ENCODE data around the gene KRTAP10-3. TPM values are rescaled to one million over a fixed set of nuclear protein-coding genes. Genes with fewer than 3 reads are reported as not detected.

Gene KRTAP10-3
- total RNA-seq, 1 experiment from 2014 or later: not detected

DNA sequence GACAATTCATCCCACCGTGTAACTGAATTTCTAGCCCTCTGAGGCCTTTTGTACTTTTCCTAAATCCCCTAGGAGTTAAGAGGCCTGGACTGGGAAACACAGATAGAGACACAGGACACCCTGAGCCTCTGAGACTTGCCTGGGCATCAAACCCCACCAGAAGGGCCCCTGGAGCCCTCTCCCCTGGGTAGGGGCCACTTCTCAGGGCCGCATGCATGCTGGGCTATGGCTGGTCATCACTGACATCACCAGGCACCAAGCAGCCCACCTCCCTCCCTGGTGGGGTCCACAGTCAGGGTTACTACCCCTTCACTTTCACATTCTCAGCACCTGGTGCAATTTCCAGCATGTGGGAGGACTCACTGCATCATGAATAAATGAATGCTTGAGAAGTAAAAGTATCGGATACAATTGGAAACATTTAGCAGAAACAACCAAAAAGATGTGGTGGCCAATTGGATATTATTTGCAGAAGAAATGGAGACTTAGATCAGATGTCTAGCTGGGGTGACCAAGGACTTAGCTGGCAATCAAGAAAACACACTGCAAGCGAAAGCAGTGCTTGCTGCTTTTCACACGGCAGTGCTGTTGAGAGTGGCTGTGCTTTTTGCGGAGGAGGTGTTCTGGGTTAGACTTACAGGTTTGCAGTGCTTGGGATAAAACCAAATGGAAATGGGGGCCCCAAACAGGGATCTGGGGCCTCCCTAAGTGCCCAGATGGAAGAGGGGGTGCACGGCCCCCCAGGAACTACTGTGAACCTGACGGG is 40.9 kb upstream of the KRTAP10-3 start:
- no peaks in the 10 kb centered on the region for H3K36me3 ChIP-seq (ENCODE audit: low read depth, low read length)
- no peaks in the 10 kb centered on the region for H3K9me3 ChIP-seq (ENCODE audit: low read length)
- intact Hi-C loops (cut with micrococcal nuclease): no loop called here
- no peak for TF ChIP-seq EZH2phosphoT487 (IDR thresholded peaks at IDR 0.05; ENCODE audit: borderline replicate concordance, low read length)
- TF ChIP-seq, protein P1, sequence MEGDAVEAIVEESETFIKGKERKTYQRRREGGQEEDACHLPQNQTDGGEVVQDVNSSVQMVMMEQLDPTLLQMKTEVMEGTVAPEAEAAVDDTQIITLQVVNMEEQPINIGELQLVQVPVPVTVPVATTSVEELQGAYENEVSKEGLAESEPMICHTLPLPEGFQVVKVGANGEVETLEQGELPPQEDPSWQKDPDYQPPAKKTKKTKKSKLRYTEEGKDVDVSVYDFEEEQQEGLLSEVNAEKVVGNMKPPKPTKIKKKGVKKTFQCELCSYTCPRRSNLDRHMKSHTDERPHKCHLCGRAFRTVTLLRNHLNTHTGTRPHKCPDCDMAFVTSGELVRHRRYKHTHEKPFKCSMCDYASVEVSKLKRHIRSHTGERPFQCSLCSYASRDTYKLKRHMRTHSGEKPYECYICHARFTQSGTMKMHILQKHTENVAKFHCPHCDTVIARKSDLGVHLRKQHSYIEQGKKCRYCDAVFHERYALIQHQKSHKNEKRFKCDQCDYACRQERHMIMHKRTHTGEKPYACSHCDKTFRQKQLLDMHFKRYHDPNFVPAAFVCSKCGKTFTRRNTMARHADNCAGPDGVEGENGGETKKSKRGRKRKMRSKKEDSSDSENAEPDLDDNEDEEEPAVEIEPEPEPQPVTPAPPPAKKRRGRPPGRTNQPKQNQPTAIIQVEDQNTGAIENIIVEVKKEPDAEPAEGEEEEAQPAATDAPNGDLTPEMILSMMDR (conservative IDR thresholded peaks at IDR 0.05; ENCODE audit: low read depth, low read length): no peak
- no peak for TF ChIP-seq EZH2 (IDR thresholded peaks at IDR 0.05; ENCODE audit: low read length, unreplicated experiment)
- no peaks in the 10 kb centered on the region for H3K9me2 ChIP-seq (replicated peaks; ENCODE audit: low read length)
- BruUV-seq (replicated peaks): no TSS peak
- peaks cover 12% of the 10 kb centered on the region for H3K4me1 ChIP-seq (ENCODE audit: insufficient read depth, low read length)
- no peaks in the 10 kb centered on the region for H3K27me3 ChIP-seq (ENCODE audit: low read length)
- H3K9ac ChIP-seq (ENCODE audit: low read length): no peak overlapping the region
- no peak overlapping the region for H2AFZ ChIP-seq (ENCODE audit: low read length)
- H4K20me1 ChIP-seq (ENCODE audit: low read length): no peaks in the 10 kb centered on the region
- H3K4me2 ChIP-seq (ENCODE audit: low read length): no peak overlapping the region
- H3K4me3 ChIP-seq (ENCODE audit: low read length): no peak overlapping the region
- ATAC-seq (no peak), DNase-seq (no peak)
- ChIA-PET POLR2A (ENCODE audit: unreplicated experiment) (no interaction called here), CTCF (no interaction called here)
- no peaks in the 10 kb centered on the region for H3F3A ChIP-seq (ENCODE audit: low read length, unreplicated experiment)
- H3K27ac ChIP-seq (ENCODE audit: low read length): no peak overlapping the region
- H3K79me2 ChIP-seq (ENCODE audit: low read length): no peaks in the 10 kb centered on the region

DNA sequence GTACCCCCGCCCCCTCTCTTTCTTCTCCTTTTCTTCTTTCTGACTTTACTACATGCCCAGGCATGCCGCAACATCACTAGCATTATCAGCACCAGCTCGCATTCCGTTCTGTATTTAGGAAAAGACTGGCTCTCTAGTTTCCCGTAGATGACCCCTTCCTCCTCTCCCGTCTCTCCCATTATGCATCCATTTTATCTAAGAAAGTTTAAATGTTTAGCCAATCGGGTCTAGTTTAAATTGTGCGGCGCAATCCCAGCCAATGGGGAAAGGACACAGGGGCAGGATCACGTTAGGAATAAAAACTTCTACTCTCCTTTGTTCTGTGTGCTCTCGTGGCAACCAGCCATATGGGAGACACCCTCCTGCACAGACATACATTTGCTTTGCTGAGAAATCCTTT is 39.5 kb upstream of the KRTAP10-3 start:
- H3K79me2 ChIP-seq (ENCODE audit: low read length): no peaks in the 10 kb centered on the region
- BruUV-seq (replicated peaks): no TSS peak
- TF ChIP-seq EZH2phosphoT487 (IDR thresholded peaks at IDR 0.05; ENCODE audit: borderline replicate concordance, low read length) (no peak), EZH2 (IDR thresholded peaks at IDR 0.05; ENCODE audit: low read length, unreplicated experiment) (no peak)
- TF ChIP-seq, protein P1 (conservative IDR thresholded peaks at IDR 0.05; ENCODE audit: low read depth, low read length): no peak
- H4K20me1 ChIP-seq (ENCODE audit: low read length): no peaks in the 10 kb centered on the region
- peaks cover 12% of the 10 kb centered on the region for H3K4me1 ChIP-seq (ENCODE audit: insufficient read depth, low read length)
- no peaks in the 10 kb centered on the region for H3K36me3 ChIP-seq (ENCODE audit: low read depth, low read length)
- intact Hi-C loops (cut with micrococcal nuclease): no loop called here
- H2AFZ ChIP-seq (ENCODE audit: low read length): no peak overlapping the region
- no peaks in the 10 kb centered on the region for H3K27me3 ChIP-seq (ENCODE audit: low read length)
- H3K9me2 ChIP-seq (replicated peaks; ENCODE audit: low read length): no peaks in the 10 kb centered on the region
- DNase-seq: no peak
- no peak overlapping the region for H3K4me2 ChIP-seq (ENCODE audit: low read length)
- no peak for ATAC-seq
- no peaks in the 10 kb centered on the region for H3K9me3 ChIP-seq (ENCODE audit: low read length)
- ChIA-PET POLR2A (ENCODE audit: unreplicated experiment) (no interaction called here), CTCF (no interaction called here)
- H3K27ac ChIP-seq (ENCODE audit: low read length): no peak overlapping the region
- H3K9ac ChIP-seq (ENCODE audit: low read length): no peak overlapping the region
- H3F3A ChIP-seq (ENCODE audit: low read length, unreplicated experiment): no peaks in the 10 kb centered on the region
- no peak overlapping the region for H3K4me3 ChIP-seq (ENCODE audit: low read length)

DNA sequence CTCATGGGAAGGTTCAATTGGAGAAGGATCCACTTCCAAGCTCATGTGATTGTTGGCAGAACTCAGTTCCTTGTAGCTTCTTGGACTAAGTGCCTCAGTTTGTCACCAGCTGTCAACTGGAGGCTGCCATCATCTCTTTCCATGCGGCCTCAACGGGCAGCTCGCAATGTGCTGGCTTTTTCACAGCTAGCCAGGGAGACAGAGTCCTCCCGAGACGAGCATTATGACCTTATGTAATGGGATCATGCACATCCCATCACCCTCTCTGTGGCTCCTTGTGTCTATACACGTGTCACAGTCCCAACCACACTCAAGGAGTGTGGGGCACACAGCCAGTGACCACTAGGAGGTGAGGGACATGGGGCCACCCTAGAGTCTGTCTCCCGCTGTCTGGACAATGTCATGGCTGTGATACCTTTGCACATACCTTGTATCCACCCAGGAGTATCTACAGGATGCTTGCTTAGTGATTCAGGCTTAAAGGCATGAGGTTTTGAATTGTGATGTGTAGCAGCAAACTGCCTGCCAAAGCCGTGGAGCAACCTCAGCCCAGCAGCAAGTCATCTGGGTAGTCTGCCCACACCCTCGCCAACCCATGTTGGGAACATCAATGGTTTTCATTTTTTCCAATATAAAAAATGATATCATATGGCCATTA is 37.6 kb upstream of the KRTAP10-3 start:
- Histone ChIP-seq H3K4me1 (ENCODE audit: insufficient read depth, low read length) (peaks cover 12% of the 10 kb centered on the region), H3K36me3 (ENCODE audit: low read depth, low read length) (no peaks in the 10 kb centered on the region), H3K4me2 (ENCODE audit: low read length) (peak overlapping the region; percentile 41), H3K9ac (ENCODE audit: low read length) (no peak overlapping the region), H3K9me3 (ENCODE audit: low read length) (no peaks in the 10 kb centered on the region), H3K27ac (ENCODE audit: low read length) (no peak overlapping the region), H3F3A (ENCODE audit: low read length, unreplicated experiment) (no peaks in the 10 kb centered on the region), H4K20me1 (ENCODE audit: low read length) (no peaks in the 10 kb centered on the region), H2AFZ (ENCODE audit: low read length) (no peak overlapping the region), H3K9me2 (replicated peaks; ENCODE audit: low read length) (no peaks in the 10 kb centered on the region), H3K79me2 (ENCODE audit: low read length) (no peaks in the 10 kb centered on the region), H3K4me3 (ENCODE audit: low read length) (0 out of 2 replicates have a peak overlapping the region, but pooled peaks have one; percentile 16), H3K27me3 (ENCODE audit: low read length) (no peaks in the 10 kb centered on the region)
- intact Hi-C loops (cut with micrococcal nuclease): loop anchor here (1.0 kb wide), 1 partner anchor 97 kb away; no protein-coding TSS in a partner anchor
- ATAC-seq (peak; percentile 99), DNase-seq (peak; percentile 88)
- ChIA-PET POLR2A (ENCODE audit: unreplicated experiment) (no interaction called here), CTCF (no interaction called here)
- no peak for TF ChIP-seq EZH2 (IDR thresholded peaks at IDR 0.05; ENCODE audit: low read length, unreplicated experiment)
- TF ChIP-seq, protein P1 (conservative IDR thresholded peaks at IDR 0.05; ENCODE audit: low read depth, low read length): no peak
- no peak for TF ChIP-seq EZH2phosphoT487 (IDR thresholded peaks at IDR 0.05; ENCODE audit: borderline replicate concordance, low read length)
- no TSS peak for BruUV-seq (replicated peaks)

Measured in PC-3 (cell line).